Sigmoid colon (tissue), 7 donors: ENCODE measurements around the gene TRAF2. TPM values are rescaled to one million over a fixed set of nuclear protein-coding genes. Genes with fewer than 3 reads are reported as not detected.

Source experiments
- DNase-seq: peaks from one replicate; pipeline ENCODE4 v3.0.0-alpha.2; 2019
- H3K27ac ChIP-seq, 4 donors: fragments of 200-600 bp; sonication (generic); one replicate each; pipeline ENCODE4 v1.5.1; 2016 to 2019; ENCODE audit warnings: mild to moderate bottlenecking in 1 of 4
- H3K27me3 ChIP-seq, 3 donors: fragments of 200-600 bp; sonication (generic); one replicate each; pipeline ENCODE4 v1.5.1; 2019; ENCODE audit warnings: mild to moderate bottlenecking in 1 of 3
- H3K36me3 ChIP-seq, 4 donors: fragments of 200-600 bp; sonication (generic); one replicate each; pipeline ENCODE4 v1.5.1; 2016 to 2019
- H3K4me1 ChIP-seq, 4 donors: fragments of 200-600 bp; sonication (generic); one replicate each; pipeline ENCODE4 v1.5.1; 2017 to 2019
- H3K4me3 ChIP-seq, 4 donors: fragments of 200-600 bp; sonication (generic); one replicate each; pipeline ENCODE4 v1.5.1; 2017 to 2019; ENCODE audit warnings: mild to moderate bottlenecking in 2 of 4, moderate library complexity in 1 of 4
- H3K9me3 ChIP-seq, 4 donors: fragments of 200-600 bp in 3 of 4; sonication (generic) in 3 of 4; one replicate each; pipeline versions ENCODE4 v1.5.1 to v1.6.1; 2013 to 2019
- CTCF ChIP-seq, 4 experiments: fragments of 450-650 bp in 3 of 4; fragments of 200-600 bp in 1 of 4; IDR thresholded peaks; one replicate each; pipeline ENCODE4 v1.5.1; 2016 to 2019; ENCODE audit warnings: antibody characterized with exemption in 4 of 4, mild to moderate bottlenecking in 3 of 4, moderate library complexity in 2 of 4
- EP300 ChIP-seq, 4 donors: sonication (generic); formaldehyde crosslinking; IDR thresholded peaks; one replicate each; pipeline ENCODE4 v1.6.1; 2017; ENCODE audit warnings: antibody characterized with exemption in 4 of 4
- POLR2A ChIP-seq, 2 donors: fragments of 450-650 bp; IDR thresholded peaks; one replicate each; pipeline ENCODE4 v1.6.1; 2016; ENCODE audit warnings: antibody characterized with exemption in 2 of 2, mild to moderate bottlenecking in 2 of 2, moderate library complexity in 2 of 2
- POLR2AphosphoS5 ChIP-seq, 4 donors: sonication (generic); formaldehyde crosslinking; IDR thresholded peaks; one replicate each; pipeline ENCODE4 v1.6.1; 2017; ENCODE audit warnings: antibody characterized with exemption in 4 of 4
- whole genome bisulfite sequencing, 2 donors: extraction: QIAGEN DNeasy Blood & Tissue Kit; methylation state at CpG; one replicate each; pipeline ENCODE4 v1.1.7; 2013; 5-methylcytosine and 5-hydroxymethylcytosine counted together
- intact Hi-C: fragments of 100-400 bp; cut with DNase I; formaldehyde crosslinking; loops from one replicate; pipeline ENCODE4 v1.15.1; 2023
- polyA plus RNA-seq, 3 donors: library from polyadenylated mRNA; stranded (reverse); fragments of 200-250 nt; gene quantifications; one replicate each; pipeline ENCODE4 v1.2.3, GENCODE V29; 2013
- total RNA-seq, 4 donors: library from RNA; depleted of rRNA; stranded (reverse); fragments of >200 nt; gene quantifications; one replicate each; pipeline ENCODE4 v1.1.0, GENCODE V29; 2016
- donor health status: healthy with polysubstance abuse.
- donor health status: Bipolar disorder and iron deficiency.
- donor health status: healthy.

Gene TRAF2
- total and polyA plus RNA-seq, 7 donors, result 1.8 to 21.9 (median 5.5) TPM

- Histone ChIP-seq H3K27ac (peak overlapping the region in 1 of 4 donors; percentile 63), H3K4me3 (no peak overlapping the region), H3K4me1 (peaks cover 0 to 18% (median 14%) of the 10 kb centered on the region in 4 donors), H3K9me3 (no peaks in the 10 kb centered on the region), H3K27me3 (no peaks in the 10 kb centered on the region), H3K36me3 (peaks cover 11 to 27% (median 21%) of the 10 kb centered on the region in 4 donors)
- peak; percentile 62 for DNase-seq
- TF ChIP-seq CTCF (IDR thresholded peaks at IDR 0.05) (no peak), EP300 (IDR thresholded peaks at IDR 0.05) (no peak), POLR2A (IDR thresholded peaks at IDR 0.05) (no peak), POLR2AphosphoS5 (IDR thresholded peaks at IDR 0.05) (no peak)
- WGBS, 2 donors, result 31 to 74% methylated on average over 29 of the region's 29 CpGs
- intact Hi-C loops, result no loop called here
Measured at GRCh38 chr9:136857581-136858412, 28.5 kb upstream of the TRAF2 start.

- no peaks in the 10 kb centered on the region for H3K9me3 ChIP-seq
- H3K36me3 ChIP-seq, result peaks cover 18 to 34% (median 27%) of the 10 kb centered on the region in 4 donors
- H3K27ac ChIP-seq, result peak overlapping the region in 3 of 4 donors; percentile 63 to 73 (median 71)
- intact Hi-C loops, result no loop called here
- 57 to 85% methylated on average over 15 of the region's 15 CpGs for WGBS, 2 donors
- TF ChIP-seq CTCF (IDR thresholded peaks at IDR 0.05) (no peak), EP300 (IDR thresholded peaks at IDR 0.05) (no peak), POLR2A (IDR thresholded peaks at IDR 0.05) (no peak), POLR2AphosphoS5 (IDR thresholded peaks at IDR 0.05) (no peak)
- H3K4me3 ChIP-seq, result no peak overlapping the region
- no peaks in the 10 kb centered on the region for H3K27me3 ChIP-seq
- peak; percentile 55 for DNase-seq
- H3K4me1 ChIP-seq, result peaks cover 0 to 18% (median 14%) of the 10 kb centered on the region in 4 donors
Measured at GRCh38 chr9:136858452-136858843, 27.9 kb upstream of the TRAF2 start.

GRCh38 chr9:136858844-136859757 is 27.2 kb upstream of the TRAF2 start:
- H3K4me3 ChIP-seq, result no peak overlapping the region
- H3K9me3 ChIP-seq, result no peaks in the 10 kb centered on the region
- peaks cover 0 to 23% (median 14%) of the 10 kb centered on the region in 4 donors for H3K4me1 ChIP-seq
- TF ChIP-seq EP300 (IDR thresholded peaks at IDR 0.05) (no peak), POLR2A (IDR thresholded peaks at IDR 0.05) (no peak), POLR2AphosphoS5 (IDR thresholded peaks at IDR 0.05) (no peak), CTCF (IDR thresholded peaks at IDR 0.05) (no peak)
- peak; percentile 87 for DNase-seq
- H3K36me3 ChIP-seq, result peaks cover 21 to 40% (median 31%) of the 10 kb centered on the region in 4 donors
- WGBS, 2 donors, result 19 to 71% methylated on average over 20 of the region's 20 CpGs
- peak overlapping the region; percentile 32 to 73 (median 67) for H3K27ac ChIP-seq
- H3K27me3 ChIP-seq, result no peaks in the 10 kb centered on the region
- intact Hi-C loops, result no loop called here

- WGBS, 2 donors, result 62 to 81% methylated on average over 9 of the region's 9 CpGs
- Histone ChIP-seq H3K4me1 (peaks cover 0 to 37% (median 28%) of the 10 kb centered on the region in 4 donors), H3K36me3 (peaks cover 21 to 40% (median 31%) of the 10 kb centered on the region in 4 donors), H3K4me3 (no peak overlapping the region), H3K27ac (no peak overlapping the region), H3K27me3 (no peaks in the 10 kb centered on the region), H3K9me3 (no peaks in the 10 kb centered on the region)
- no peak for DNase-seq
- TF ChIP-seq POLR2AphosphoS5 (IDR thresholded peaks at IDR 0.05) (no peak), POLR2A (IDR thresholded peaks at IDR 0.05) (no peak), EP300 (IDR thresholded peaks at IDR 0.05) (no peak)
- intact Hi-C loops, result no loop called here
Measured at GRCh38 chr9:136860529-136860928, 25.8 kb upstream of the TRAF2 start.
